ENCODE results near the gene RBBP4. TPM values are rescaled to one million over a fixed set of nuclear protein-coding genes. Genes with fewer than 3 reads are reported as not detected.

The RBBP4 gene
- total and polyA plus RNA-seq, 2 of the 8 experiments (the other 6 are each of a cell fraction or from before 2014, with no cell fraction given): 147 to 397 TPM

- peak overlapping the region; percentile 57 to 77 for H3K4me2 ChIP-seq (ENCODE audit: insufficient read depth in 1 of 2, low read depth in 2 of 2, low read length in 2 of 2)
- TF ChIP-seq KDM4A (IDR thresholded peaks at IDR 0.05; ENCODE audit: low read depth, low read length, severe bottlenecking) (peak; percentile 79), MAX (IDR thresholded peaks at IDR 0.05) (no peak)
Measured at GRCh38 chr1:32611859-32612188, 39.2 kb upstream of the RBBP4 start.

More at GRCh38 chr1:32611859-32612188, 39.2 kb upstream of the RBBP4 start:
- H3K79me2 ChIP-seq (ENCODE audit: control insufficient read depth in 1 of 2, insufficient read depth in 2 of 2, low read length in 2 of 2): no peaks in the 10 kb centered on the region
- H2BK20ac ChIP-seq (ENCODE audit: low read length): no peak overlapping the region
- no peak overlapping the region for H4K5ac ChIP-seq (ENCODE audit: insufficient read length, low read depth, low read length)
- H3K56ac ChIP-seq (replicated peaks; ENCODE audit: insufficient read length, low read depth, low read length): peak overlapping the region; percentile 39
- no peak overlapping the region for H2BK15ac ChIP-seq (ENCODE audit: low read length)
- H3K79me1 ChIP-seq (ENCODE audit: low read depth, low read length): no peaks in the 10 kb centered on the region
- no peak overlapping the region for H4K91ac ChIP-seq (replicated peaks; ENCODE audit: insufficient read length, low read length)
- FAIRE-seq (no peak), DNase-seq (ENCODE audit: low read depth in 1 of 2, low spot score in 2 of 2) (no peak)
- peak overlapping the region; percentile 100 for H2AFZ ChIP-seq (ENCODE audit: low read length)
- POLR2A ChIA-PET (ENCODE audit: partially characterized antibody): interaction anchor here (0.9 to 3.2 kb wide), 12 partner anchors 9 to 218 kb away, joined by 3 to 12 read pairs (median 6); partner anchors contain the start of genes BSDC1 and RBBP4
- 27% methylated on average over 12 of the region's 12 CpGs; no CpG with 5 or more reads in 1 of the 2 experiments for WGBS, 2 experiments (ENCODE audit: extremely low coverage in 1 of 2, insufficient coverage in 1 of 2, insufficient read length in 1 of 2, insufficient replicate concordance in 2 of 2, low coverage in 1 of 2, low lambda C conversion rate in 2 of 2, missing lambda C conversion rate in 1 of 2)
- no peak overlapping the region for H3K23ac ChIP-seq (ENCODE audit: insufficient read length)
- no peak overlapping the region for H2BK120ac ChIP-seq (replicated peaks; ENCODE audit: low read depth, low read length)
- peak overlapping the region; percentile 32 to 72 (median 53); a peak in 7 of 8 replicates for H3K4me3 ChIP-seq (ENCODE audit: extremely low read depth in 1 of 4, insufficient read depth in 2 of 4, low read depth in 3 of 4, low read length in 4 of 4)
- H3K27me3 ChIP-seq (replicated peaks in 1 of 4; ENCODE audit: control insufficient read depth in 3 of 4, extremely low read depth in 1 of 4, insufficient read depth in 3 of 4, low read length in 3 of 4): no peaks in the 10 kb centered on the region
- H2BK5ac ChIP-seq (ENCODE audit: low read depth, low read length): 0 out of 2 replicates have a peak overlapping the region, but pooled peaks have one; percentile 35
- no peak overlapping the region for H2AK5ac ChIP-seq (ENCODE audit: low read depth, low read length)
- no peaks in the 10 kb centered on the region for H3K23me2 ChIP-seq (ENCODE audit: low read depth, low read length)
- no peak overlapping the region for H4K8ac ChIP-seq (ENCODE audit: extremely low read depth, insufficient read depth, low read length)
- H3K9ac ChIP-seq (replicated peaks in 1 of 4; ENCODE audit: extremely low read depth in 1 of 4, low read depth in 3 of 4, low read length in 3 of 4): peak overlapping the region in 1 of 4 experiments; percentile 54; a peak in 2 of 7 replicates
- CTCF ChIA-PET (ENCODE audit: partially characterized antibody): interaction anchor here (0.6 to 3.7 kb wide), 8 partner anchors 9 to 213 kb away, joined by 3 to 18 read pairs (median 3); no protein-coding TSS in a partner anchor
- no peaks in the 10 kb centered on the region for H3K36me3 ChIP-seq (ENCODE audit: control insufficient read depth in 2 of 4, insufficient read depth in 4 of 4, low read length in 3 of 4)
- H3K27ac ChIP-seq (ENCODE audit: low read depth, low read length): no peak overlapping the region
- no peaks in the 10 kb centered on the region for H4K20me1 ChIP-seq (replicated peaks in 1 of 2; ENCODE audit: control insufficient read depth in 1 of 2, insufficient read depth in 2 of 2, low read length in 2 of 2)
- H3K14ac ChIP-seq (ENCODE audit: insufficient read length): no peak overlapping the region
- H3K18ac ChIP-seq (ENCODE audit: extremely low read depth, low read length): no peak overlapping the region; the same call in 1 of the 2 replicates
- H3K4ac ChIP-seq (replicated peaks; ENCODE audit: insufficient read length, low read depth, low read length): no peak overlapping the region
- H2BK12ac ChIP-seq (ENCODE audit: low read depth, low read length): no peak overlapping the region
- peaks cover 0 to 2% of the 10 kb centered on the region in 2 experiments; a peak in 1 of 4 replicates for H3K9me3 ChIP-seq (ENCODE audit: insufficient read depth in 2 of 2, low read depth in 1 of 2, low read length in 1 of 2)
- H3K4me1 ChIP-seq (replicated peaks in 1 of 4; ENCODE audit: control insufficient read depth in 3 of 4, insufficient read depth in 4 of 4, low read length in 3 of 4): no peaks in the 10 kb centered on the region; a peak in 1 of 7 replicates
